Stomach smooth muscle (tissue), 2 donors: ENCODE data around the gene ANTXRL.
"Not testable (repeated sequence)": the region's sequence is repeated elsewhere in the genome, so short reads cannot be mapped to it uniquely, and the experiment has no call there.

Experiments
- H3K27ac ChIP-seq: one replicate; pipeline ENCODE4 v1.7.0; 2013; ENCODE audit warnings: mild to moderate bottlenecking, low read length, inconsistent platforms
- H3K27me3 ChIP-seq, 2 donors: one replicate each; pipeline ENCODE4 v1.7.0; 2013; ENCODE audit warnings: low read length in 2 of 2; ENCODE audit not compliant: insufficient read depth in 2 of 2, control insufficient read depth in 1 of 2
- H3K36me3 ChIP-seq, 2 donors: one replicate each; pipeline ENCODE4 v1.7.0; 2013; ENCODE audit warnings: low read length in 2 of 2; ENCODE audit not compliant: control insufficient read depth in 2 of 2, insufficient read depth in 2 of 2
- H3K4me1 ChIP-seq: one replicate; pipeline ENCODE4 v1.7.0; 2013; ENCODE audit warnings: low read length; ENCODE audit not compliant: control insufficient read depth, insufficient read depth
- H3K4me3 ChIP-seq, 2 donors: one replicate each; pipeline ENCODE4 v1.7.0; 2013; ENCODE audit warnings: low read length in 2 of 2
- H3K9ac ChIP-seq, 2 donors: one replicate each; pipeline ENCODE4 v1.7.0; 2013; ENCODE audit warnings: low read length in 2 of 2, mild to moderate bottlenecking in 1 of 2
- H3K9me3 ChIP-seq, 2 donors: one replicate each; pipeline ENCODE4 v1.7.0; 2013; ENCODE audit warnings: low read length in 2 of 2; ENCODE audit not compliant: control insufficient read depth in 2 of 2
- donor health status: healthy.
- donor health status: Pancreatic carcinoma.

Gene ANTXRL

DNA sequence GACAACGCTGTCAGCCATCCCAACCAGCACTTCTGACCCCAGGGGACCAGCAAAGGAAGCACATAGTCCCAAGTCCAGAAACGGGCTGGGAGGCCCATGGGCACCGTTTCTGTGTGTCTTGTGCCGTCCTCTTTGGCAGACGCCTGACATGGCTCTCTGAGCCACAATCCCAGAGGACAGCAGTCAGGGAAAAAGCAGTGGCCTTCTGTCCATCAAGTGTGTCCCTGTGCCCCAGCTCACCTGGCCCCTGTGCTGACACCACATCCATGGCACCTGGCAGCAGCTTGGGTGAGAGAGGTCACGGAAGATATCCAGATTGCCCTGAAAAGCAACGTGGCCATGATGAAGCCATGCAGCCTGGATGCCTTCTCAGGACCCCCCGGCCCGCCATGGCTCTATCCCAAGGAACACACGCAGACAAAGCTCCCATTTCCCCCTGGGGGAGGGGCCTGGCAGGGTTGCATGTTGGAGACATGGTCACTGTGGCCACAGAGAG, 38.1 kb upstream of the ANTXRL start:
- Histone ChIP-seq H3K9ac (no peak overlapping the region), H3K36me3 (no peaks in the 10 kb centered on the region), H3K27ac (no peak overlapping the region), H3K4me1 (peaks cover 2% of the 10 kb centered on the region), H3K9me3 (no peaks in the 10 kb centered on the region), H3K4me3 (no peak overlapping the region), H3K27me3 (peaks cover 0 to 8% of the 10 kb centered on the region in 2 donors)

DNA sequence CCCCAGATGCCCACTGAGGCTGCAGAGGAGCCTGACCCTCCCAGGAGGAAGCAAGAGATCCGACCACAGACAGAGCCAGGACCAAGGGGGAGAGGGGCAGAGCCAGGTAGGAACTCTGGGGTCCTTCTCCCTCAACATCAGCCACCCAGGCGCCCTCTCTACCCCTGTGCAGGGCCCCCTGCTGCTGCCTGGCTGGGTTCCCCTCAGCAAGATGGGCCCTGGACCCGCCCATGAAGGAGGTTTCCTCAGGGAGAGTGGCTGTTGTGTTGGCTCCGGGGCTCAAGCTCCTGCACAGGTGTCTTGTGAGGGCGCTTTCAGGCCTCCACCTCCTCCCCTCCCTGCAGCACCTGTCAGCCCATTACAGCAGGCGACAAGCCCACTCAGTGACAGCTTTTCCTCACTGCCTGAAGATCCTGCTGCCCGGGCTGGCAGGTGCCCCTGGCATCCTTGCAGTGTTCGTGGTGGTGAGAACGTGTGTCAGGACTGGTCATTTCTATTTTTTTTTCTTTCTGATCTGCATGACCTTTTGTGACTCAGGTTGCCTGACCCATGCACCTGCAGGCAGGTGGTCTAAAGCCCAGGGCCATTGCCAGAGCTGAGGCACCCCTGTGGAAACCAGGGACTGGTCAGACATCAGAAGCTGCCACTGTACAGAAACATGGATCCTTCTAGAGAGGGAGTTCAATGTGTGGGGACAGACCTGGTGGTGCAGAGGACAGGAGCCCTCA, 37.0 kb upstream of the ANTXRL start:
- not testable (repeated sequence) for H3K4me1 ChIP-seq, H3K9ac ChIP-seq, H3K4me3 ChIP-seq, H3K27ac ChIP-seq, H3K9me3 ChIP-seq, H3K27me3 ChIP-seq, H3K36me3 ChIP-seq

DNA sequence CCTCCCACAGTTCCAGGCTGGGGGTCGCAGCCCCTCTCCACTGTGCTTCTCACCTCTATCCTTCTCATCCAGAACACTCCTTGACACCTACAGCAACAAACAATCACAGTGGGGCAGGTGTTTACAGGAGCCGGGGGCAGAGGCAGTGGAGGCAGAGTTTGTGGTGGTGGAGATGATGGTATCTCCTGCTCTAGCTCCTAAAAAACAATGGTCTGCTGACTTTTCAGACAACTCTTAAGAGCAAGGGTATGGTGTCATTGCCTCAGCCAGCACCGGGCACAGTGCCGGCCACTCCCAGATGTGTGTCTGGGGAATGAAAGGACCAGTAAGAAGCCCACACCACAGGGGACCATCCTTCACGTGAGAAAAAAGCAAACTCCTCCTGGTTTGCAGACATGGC, 36.3 kb upstream of the ANTXRL start:
- H3K4me1 ChIP-seq = peaks cover 2% of the 10 kb centered on the region
- no peaks in the 10 kb centered on the region for H3K36me3 ChIP-seq
- no peaks in the 10 kb centered on the region for H3K9me3 ChIP-seq
- H3K27me3 ChIP-seq = peaks cover 0 to 9% of the 10 kb centered on the region in 2 donors
- H3K4me3 ChIP-seq = no peak overlapping the region
- H3K27ac ChIP-seq = no peak overlapping the region
- H3K9ac ChIP-seq = no peak overlapping the region

DNA sequence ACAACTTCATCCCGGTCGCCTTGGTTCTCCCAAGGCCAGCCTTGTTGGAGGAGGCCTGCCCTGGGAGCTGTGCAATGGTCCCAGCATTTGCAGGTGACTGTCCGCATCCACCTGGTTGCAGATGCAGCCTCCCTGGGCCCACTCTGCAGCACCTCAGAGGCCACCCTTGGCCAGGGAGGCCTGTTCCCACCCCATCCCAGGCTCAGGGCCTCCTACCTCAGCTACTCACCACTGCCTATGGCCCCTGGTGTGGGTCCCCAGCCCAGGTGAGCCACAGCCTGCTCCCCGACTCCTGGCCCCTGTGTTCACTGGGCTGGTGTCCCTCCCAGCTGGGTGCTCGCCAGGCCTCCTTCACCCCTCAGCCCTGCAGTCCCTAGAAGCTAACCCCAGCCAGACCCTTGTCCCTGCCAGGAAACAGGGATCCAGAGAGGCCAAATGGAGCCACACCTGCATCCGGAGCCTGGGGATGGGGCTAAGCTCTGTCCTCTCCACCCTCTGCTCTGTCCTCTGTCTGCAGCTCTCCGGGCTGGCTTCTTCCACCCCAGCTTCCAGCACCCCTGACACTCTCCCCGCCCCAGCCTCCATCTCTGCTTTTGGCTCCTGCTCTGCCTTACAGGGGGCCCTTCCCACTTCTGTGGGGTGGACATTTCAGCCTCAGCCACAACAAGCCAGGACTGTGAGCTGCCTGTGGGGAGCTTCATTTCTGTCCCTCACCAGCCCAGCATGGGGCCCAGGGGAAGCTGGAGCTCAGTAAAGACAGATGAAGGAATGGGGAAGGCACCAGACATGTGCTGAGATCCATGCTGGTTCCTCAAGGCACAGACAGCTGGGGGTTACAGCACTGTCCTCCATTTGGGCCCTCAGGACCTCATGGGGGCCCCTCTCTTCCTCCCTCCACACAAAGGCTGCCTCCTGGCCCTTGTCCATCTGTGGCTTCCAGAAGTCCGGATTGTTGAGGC, 35.6 kb upstream of the ANTXRL start:
- no peaks in the 10 kb centered on the region for H3K36me3 ChIP-seq
- H3K27me3 ChIP-seq = peaks cover 0 to 9% of the 10 kb centered on the region in 2 donors
- H3K9me3 ChIP-seq = no peaks in the 10 kb centered on the region
- H3K4me1 ChIP-seq = peaks cover 4% of the 10 kb centered on the region
- H3K27ac ChIP-seq = no peak overlapping the region
- H3K9ac ChIP-seq = no peak overlapping the region
- no peak overlapping the region for H3K4me3 ChIP-seq

DNA sequence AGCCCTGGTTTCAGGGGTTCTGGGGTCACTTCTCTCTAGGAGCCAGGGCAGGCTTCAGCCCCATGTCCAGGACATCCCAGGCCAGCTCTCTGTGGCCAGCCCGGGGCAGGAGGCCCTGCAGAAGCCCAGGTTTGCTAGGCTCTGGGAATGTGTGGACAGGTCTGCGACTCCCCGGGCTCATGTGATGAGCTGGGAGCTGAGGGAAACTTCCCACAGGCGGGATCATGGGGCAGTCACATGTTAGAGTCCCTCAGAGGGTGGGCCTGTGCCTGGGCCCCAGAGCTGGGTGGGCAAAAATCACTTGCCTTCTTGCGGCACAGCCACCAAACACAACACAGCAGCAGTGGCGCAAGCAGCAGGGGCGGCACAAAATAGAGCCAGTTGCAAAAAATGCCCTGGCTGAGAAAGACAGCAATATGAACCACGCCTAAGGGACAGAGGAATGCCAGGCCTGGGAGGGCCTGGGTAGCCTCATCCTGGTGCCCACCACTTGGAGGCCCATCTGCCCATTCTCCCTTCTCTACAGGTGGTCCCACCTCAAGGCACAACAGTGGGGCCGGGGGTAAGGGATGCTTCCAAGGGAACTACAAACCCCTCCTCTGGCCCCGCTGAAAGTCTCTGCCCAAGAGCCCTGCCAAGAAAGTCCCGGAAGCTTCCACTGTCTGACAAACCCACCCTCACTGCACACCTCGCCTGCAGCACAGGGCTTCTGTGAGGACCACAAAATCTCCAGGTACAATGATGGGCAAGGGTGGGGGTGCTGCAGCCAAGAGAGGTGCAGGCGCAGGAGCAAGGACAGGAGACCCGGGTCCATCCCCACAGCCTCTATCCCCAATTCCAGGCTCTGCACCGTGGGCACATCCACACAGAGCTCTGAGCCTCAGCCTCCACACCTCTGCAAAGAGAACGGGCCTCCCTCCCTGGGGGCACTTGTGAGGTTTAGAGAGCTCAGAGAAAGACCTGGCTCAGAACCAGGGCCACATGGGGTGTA, 34.6 kb upstream of the ANTXRL start:
- Histone ChIP-seq H3K27me3 (peaks cover 0 to 9% of the 10 kb centered on the region in 2 donors), H3K4me1 (peaks cover 4% of the 10 kb centered on the region), H3K9me3 (no peaks in the 10 kb centered on the region), H3K27ac (no peak overlapping the region), H3K9ac (no peak overlapping the region), H3K4me3 (no peak overlapping the region), H3K36me3 (no peaks in the 10 kb centered on the region)

DNA sequence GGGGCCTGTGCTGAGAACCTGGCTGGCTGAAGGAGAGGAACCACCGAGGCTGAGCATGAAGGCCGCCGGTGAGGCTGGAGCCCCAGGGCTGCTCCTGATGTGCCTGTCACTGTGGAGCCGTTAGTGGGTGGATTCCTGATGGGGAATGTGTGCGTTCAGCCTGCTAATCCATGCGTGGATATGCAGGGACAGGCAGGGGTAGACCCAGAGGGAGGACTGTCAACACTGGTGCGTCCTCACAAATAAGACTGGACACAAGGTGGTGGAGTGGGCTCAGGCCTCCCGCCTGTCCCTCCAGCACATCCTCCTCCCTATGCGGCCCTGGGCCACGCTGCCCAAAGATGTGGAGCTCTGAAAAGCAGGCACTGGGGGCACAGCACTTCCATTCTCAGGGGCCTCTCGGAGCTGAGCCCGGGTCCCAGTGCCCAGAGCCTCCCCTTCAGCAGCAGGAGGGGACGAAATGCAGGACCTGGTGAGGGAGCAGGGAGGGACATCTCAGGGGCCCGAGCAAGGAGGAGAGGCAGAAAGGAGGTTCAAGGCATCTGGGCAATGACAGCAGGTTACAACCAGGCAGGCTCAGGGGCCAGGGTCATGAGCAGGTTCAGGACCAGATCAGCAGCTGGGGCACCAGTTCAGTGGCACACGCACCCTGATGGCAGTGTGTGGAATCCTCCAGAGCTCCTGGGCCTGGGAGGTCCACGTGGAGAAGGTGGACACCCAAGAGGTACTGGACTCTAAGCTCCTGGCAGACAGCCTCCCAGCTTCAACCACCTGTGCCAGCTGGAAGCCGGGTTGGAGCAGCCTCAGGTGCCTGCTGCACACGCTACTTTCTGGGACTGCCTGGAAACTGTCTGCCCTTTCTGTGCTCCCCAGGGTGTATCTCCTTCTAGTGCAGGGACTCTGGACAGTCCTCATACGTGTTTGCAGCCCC, 33.5 kb upstream of the ANTXRL start:
- peaks cover 4% of the 10 kb centered on the region for H3K4me1 ChIP-seq
- no peak overlapping the region for H3K9ac ChIP-seq
- H3K36me3 ChIP-seq = no peaks in the 10 kb centered on the region
- no peak overlapping the region for H3K4me3 ChIP-seq
- H3K27ac ChIP-seq = no peak overlapping the region
- H3K9me3 ChIP-seq = no peaks in the 10 kb centered on the region
- H3K27me3 ChIP-seq = peaks cover 0 to 9% of the 10 kb centered on the region in 2 donors

DNA sequence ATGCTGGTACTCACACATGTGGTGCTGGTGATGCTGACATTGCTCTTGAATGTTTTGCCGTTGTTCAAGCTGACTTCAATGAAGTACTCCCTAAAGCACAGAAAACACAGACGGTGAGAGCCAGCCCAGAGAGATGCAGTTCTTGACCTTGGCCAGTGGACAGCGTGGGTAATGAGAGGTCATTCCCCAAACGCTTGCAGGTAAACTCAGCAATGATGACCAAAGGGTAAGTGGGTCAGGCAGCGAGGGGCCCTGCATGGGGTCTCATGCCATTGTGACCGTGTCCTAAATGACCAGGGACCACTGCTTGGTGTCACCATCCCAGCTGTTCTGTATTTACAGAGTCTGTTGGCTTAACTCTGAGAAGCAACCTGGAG, 32.8 kb upstream of the ANTXRL start:
- no peaks in the 10 kb centered on the region for H3K9me3 ChIP-seq
- no peak overlapping the region for H3K9ac ChIP-seq
- H3K27ac ChIP-seq = no peak overlapping the region
- peaks cover 0 to 9% of the 10 kb centered on the region in 2 donors for H3K27me3 ChIP-seq
- peaks cover 3% of the 10 kb centered on the region for H3K4me1 ChIP-seq
- no peaks in the 10 kb centered on the region for H3K36me3 ChIP-seq
- no peak overlapping the region for H3K4me3 ChIP-seq

DNA sequence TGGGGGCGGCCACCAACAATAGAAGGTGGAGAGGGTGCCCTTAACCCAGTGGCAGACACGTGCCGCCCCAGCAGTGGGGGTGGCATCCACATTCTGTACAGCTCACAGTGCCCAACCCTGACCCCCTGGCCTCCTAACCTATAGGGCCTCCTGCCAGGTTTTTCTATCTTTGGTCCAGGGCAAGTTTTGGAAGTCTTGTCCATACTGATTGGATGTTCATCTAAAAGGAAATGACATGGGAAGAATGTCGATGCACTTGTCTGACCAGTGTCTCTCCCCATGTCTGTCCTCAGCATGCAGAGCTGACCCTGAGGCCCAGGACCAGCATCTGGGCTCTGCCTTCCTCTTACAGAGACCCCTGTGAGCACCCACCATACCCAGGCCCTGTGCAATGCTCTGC, 32.3 kb upstream of the ANTXRL start:
- Histone ChIP-seq H3K4me3 (no peak overlapping the region), H3K4me1 (peaks cover 2% of the 10 kb centered on the region), H3K9me3 (no peaks in the 10 kb centered on the region), H3K9ac (no peak overlapping the region), H3K27me3 (peaks cover 0 to 9% of the 10 kb centered on the region in 2 donors), H3K36me3 (no peaks in the 10 kb centered on the region), H3K27ac (no peak overlapping the region)

DNA sequence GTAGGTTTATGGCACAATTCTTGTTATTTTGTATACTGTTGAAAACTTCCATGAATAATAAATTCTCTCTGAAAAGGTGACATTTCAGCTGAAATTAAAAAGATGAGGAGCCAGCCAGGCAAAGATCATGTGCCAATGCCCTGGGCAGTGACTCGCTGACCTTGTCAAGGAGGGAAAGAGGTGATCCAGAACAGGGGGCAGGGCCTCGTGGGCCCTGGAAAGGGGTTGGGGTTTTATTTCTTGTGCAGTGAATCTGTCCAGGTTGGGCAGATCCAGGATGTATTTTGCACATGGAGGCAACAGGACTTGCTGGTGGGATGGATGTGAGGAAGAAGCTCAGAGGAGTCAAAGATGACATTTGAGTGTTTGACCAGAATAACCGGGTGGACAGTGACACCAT, 31.6 kb upstream of the ANTXRL start:
- not testable (repeated sequence) for H3K27me3 ChIP-seq, H3K9ac ChIP-seq, H3K4me1 ChIP-seq, H3K4me3 ChIP-seq, H3K27ac ChIP-seq, H3K36me3 ChIP-seq, H3K9me3 ChIP-seq
